NCI-H1930 (cell line): ENCODE measurements around the gene SKA1.

Experiments used
- DNase-seq, 2 experiments: peaks; one replicate each; lab custom pipeline; 2025; lab: John Stamatoyannopoulos, UW

Gene SKA1, protein sequence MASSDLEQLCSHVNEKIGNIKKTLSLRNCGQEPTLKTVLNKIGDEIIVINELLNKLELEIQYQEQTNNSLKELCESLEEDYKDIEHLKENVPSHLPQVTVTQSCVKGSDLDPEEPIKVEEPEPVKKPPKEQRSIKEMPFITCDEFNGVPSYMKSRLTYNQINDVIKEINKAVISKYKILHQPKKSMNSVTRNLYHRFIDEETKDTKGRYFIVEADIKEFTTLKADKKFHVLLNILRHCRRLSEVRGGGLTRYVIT

DNA sequence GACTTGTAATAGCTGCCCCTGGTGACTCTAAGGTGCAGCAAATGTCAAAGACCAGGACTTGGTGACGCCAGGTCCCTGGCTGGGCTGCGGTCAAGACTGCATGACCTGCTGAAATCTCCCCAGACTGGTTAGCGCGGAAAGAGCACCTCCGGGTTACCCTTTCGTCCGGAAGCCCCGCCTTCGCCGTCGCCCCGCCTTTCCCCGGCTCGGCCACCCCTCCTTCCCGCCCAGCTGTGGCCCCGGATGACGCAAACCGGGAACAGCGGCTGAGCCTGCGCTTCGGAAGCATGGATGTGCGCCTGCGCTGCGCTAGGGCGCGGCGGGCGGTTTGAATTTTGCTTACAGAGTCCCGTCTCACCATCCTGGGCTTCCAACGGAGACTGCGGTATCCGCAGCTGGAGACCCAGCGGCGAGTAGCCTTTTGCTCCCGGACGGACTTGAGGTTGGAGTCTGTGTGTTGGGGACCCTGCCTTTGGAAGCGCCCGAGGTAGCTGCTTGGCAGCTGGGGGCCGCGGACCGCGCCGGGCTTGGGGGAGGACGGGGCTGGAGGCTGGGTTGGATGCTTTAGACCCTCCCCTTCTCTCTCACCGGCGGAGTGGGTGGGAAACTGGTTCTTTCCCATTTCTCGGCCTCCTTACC lies at the start of gene SKA1:
Gene SKA1 (plus strand): TSS at position 294 of the 639 bp plus-strand sequence. CDS start 785 bp downstream, outside the sequence.
- peak; percentile 96 for DNase-seq

DNA sequence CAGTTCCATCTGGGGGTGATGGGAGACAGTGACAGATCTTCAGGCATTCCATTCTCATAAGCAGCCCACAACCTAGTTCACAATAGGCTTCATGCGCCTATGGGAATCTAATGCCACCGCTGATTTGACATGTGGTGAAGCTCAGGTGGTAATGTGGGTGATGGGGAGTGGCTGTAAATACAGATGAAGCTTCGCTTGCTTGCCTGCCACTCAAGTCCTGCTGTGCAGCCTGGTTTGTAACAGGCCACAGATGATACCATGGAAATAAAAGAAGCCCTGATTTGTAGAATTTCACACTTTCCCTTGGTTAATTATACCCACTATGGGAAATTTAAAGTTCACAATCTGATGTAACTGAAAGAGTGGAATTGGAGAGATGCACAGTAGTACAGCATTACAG lies 46.9 kb upstream of the SKA1 start:
- DNase-seq, result no peak

DNA sequence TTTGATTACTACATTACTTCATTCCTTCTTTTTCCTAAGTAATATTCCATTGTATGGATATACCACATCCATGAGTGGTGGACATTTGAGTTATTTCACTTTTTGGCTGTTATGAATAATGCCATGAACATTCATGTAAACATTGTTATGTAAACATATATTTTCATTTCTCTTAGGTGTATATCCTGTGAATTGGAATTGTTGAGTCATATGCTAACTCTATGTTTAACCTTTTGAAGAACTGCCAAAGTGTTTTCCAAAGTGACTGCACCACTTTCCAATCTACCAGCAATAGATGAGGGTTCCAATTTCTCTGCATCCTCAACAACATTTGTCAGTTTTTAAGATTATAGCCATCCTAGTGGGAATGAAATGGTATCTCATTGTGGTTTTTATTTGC lies 44.7 kb upstream of the SKA1 start:
- DNase-seq, result no peak

DNA sequence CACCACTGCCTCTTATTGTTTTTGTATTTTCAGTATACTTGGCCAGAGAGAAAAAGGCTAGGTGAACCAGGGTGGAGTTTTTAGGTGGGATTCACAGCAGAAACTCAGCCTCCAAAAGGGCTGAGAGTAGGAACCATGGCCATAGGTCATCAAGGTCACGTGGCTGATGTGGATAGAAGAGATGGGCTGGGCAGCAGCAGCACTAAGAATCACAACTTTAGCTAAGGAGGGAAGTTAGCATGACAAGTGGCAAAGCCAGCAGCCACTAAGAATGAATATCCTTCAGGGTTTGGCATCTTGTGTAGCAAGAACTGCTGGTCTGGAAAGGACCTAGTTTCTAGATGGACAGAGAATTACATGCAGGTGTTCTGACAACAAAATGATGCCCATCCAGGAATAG lies 43.2 kb upstream of the SKA1 start:
- DNase-seq, result no peak

DNA sequence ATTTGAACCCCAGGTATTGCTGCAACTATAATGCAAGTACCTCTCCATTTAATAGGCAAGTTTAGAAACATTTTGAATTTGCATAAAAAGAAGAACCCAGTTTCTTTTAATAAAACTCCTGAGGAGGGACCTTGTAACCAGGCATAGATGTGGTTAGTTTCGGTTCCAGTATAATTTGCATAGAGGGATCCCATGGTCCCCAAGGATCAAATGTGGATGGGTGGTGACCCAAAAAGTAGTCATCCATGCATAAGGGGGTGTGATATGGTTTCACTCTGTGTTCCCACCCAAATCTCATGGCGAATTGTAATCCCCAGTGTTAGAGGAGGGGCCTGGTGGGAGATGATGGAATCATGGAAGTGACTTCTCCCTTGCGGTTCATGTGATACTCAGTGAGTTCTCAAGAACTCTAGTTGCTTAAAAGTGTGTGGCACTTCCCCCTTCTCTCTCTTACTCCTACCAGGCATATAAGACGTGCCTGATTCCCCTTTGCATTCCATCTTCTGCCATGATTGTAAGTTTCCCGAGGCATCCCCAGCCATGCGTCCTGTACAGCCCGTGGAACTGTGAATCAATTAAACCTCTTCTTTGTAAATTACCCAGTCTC lies 40.2 kb upstream of the SKA1 start:
- no peak for DNase-seq

DNA sequence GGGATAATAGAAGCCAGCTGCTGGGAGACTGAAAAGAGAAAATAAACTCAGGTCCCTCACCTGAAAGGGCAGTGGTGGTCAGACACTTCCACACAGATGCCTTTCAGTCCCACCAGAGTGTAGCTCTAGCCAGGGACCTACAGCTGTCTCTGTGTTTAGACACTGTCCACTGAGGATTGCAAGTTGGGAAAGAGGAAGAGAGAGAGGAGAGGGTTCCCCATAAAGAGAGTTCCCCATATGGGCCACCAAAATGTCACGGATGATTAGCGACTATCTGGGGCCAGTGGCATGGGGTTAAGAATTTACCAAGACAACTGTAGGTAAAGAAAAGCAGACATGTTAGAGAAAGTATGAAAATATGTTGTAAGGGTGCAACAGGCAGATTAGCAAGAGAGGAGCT lies 36.7 kb upstream of the SKA1 start:
- DNase-seq, result no peak

DNA sequence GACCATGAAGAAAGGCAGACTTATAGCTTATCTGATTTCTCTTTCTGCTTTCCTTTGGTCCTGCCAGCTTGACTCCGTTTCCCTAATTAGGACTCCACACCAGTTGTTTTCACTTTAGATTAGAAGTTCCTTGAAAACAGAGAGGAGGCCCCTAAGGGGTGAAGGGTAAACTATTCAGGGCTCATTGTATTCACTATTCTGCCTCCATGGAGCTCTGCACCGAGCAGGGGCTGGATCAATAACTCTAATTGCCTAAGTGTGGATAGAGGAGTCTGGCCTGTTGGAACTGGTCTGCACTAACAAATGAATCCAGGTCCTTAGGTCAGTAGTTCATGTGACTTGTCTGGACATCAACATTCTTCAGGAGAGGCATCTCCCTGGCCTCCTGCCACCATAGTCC lies 36.1 kb upstream of the SKA1 start:
- DNase-seq, result no peak

DNA sequence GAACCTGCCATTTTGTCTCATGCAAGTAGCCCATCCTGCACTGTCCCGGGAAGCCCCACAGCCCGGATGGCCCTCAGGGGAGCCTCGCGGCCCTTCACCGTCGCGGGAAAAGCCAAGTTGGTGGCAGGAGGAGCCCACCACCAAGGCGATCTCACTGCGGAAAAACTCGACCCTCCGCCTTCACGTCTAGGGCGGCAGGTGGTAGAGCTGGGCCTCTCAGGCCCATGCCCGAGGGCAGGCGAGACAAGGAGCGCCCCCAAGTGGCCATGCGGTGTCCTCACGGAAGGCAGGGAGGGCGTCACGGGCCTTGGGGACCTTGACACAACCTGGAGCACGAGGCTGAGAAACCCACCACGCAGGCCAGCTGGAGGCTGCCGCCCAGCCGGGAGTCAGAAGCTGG lies 34.8 kb upstream of the SKA1 start:
- DNase-seq, result no peak

DNA sequence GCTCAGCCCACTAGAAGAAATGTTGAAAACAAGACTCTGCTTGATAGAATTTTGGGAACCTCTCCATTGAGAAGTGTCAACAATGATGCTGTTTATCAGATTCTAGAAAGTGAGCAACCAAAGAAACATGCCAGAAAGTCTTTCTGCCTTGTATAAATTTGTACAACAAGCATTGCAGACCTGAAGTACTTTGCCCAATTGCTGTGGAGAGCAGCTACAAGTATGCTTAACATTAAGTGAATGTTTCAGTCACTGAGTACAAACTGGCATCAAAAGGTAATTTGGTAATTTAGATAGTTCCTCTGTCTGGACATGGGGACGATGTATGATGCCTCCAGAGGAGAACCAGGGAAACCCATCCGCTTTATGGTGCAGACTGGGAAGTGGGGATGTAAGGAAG lies 33.4 kb upstream of the SKA1 start:
- no peak for DNase-seq

DNA sequence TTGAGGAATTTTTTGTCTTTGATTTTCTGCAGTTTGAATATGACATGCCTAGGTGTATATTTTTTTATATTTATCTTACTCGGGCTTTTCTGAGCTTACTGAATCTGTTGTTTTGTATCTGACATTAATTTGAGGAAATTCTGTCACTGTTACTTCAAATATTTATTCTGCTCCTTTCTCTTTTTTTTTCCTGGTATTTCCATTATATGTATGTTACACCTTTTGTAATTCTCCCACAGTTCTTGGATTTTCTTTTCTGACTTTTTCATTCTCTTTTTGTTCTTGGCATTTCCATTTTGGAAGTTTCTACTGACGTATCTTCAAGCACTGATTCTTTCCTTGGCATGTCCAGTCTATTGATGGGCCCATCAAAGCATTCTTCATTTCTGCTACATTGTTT lies 24.1 kb upstream of the SKA1 start:
- no peak for DNase-seq

DNA sequence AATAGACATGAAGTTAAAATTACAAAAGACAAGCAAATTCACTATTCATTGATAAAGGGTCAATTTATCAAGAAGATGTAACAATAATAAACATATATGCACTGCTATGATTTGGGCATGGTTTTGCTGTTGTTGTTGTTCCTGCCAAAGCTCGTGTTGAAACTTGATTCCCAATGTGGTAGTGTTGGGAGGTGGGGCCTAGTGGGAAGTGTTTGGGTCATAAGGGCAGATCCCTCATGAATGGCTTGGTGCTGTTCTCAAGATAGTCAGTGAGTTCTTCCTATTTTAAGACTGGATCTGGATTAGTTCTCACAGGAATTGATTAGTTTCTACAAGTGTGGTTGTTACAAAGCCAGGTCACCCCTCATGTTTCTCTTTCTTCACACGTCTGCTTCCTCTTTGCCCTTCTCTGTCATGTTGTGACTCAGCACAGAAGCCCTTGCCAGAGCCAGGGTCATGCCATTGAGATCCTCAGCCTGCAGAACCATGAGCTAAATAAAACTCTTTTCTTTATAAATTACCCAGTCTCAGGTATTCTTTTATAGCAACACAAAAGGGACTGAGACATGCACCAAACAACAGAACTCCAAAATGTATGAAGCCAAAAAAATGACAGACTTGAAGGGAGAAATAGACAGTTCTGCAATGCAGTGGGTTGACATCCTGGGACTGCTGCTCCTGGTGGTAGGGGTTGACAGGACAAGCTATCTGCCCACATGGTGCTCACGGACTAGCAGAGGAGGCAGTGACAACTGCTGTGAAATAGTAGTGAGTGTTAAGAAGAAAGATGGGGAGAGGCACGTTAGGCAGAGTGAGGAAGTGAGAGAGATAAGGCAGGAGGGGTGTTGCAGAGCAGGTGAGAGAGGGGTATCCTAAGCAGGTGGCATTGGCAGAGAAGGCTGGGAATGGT lies 18.6 kb upstream of the SKA1 start:
- DNase-seq, result no peak

DNA sequence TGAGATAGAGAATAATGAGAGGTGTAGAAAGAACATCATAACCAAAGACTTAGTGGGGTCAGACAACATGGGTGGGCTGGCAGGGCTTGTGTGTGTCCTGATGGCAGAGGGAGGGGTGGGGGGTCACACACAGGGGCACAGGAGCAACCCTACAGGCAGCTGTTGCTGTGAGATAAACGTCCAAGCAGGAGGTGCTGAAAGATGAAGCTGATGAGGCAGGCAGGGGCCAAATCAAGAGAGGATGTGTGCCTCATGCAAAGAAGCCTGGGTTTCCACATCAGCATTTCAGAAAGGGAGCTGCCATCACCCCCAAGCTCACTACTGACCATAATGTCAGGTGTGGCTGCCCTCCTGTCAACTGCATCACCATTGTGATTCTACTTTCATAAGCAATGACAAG lies 16.0 kb upstream of the SKA1 start:
- DNase-seq, result no peak

DNA sequence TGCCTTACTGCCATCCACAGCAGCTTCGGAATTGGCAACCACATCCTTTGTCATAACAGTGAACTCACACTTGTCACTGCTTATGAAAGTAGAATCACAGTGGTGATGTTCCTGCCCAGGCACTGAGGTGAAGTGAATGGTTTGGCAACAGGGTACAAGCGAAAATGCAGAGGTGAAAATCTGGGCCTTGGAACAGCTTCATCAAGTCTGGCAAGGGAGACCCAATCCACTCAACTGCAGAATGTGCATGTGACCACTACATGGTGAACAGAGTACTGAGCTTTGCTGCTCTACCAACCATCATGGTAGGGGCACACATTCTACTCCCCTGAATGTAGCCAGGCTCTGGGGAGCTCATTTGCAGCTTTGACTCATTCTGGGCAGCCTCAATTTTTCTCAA lies 15.0 kb upstream of the SKA1 start:
- DNase-seq, result no peak

DNA sequence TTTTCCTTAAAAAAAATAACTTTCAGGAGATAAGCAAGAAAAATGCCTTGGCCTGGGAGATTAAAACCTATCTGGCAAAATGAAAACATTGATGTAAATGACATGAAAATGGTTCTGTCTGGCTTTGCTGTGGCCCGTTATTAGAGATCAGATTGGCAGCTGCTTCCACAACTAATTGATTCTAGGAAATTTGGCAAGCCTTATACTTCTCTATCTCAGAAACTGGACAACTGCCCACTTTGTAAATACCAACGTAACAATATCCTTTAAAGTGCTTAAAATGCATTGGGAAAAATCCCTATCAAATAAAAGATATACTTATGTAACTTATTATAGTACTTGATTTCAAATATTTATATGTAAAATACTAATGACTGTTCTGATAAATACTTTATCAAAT lies 14.2 kb upstream of the SKA1 start:
- no peak for DNase-seq

DNA sequence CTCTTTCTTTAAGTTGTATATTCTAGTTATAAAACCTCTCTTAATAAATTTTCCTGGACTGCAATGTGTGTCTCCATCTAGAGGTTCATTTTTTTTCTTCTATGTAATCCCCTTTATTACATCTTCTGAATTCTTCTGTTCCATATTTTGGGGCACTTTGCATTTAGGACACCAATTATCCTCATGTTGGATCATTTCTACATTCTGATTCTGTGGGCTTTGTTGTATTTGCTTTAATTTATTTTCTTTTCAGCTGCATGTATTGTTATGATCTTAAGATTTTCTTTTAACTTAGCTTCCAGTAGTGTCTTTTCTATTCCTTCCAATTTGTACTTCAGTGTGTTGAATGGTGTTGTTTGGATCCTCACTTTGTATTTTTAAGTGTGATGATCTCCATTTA lies 5.2 kb upstream of the SKA1 start:
- DNase-seq, result no peak

DNA sequence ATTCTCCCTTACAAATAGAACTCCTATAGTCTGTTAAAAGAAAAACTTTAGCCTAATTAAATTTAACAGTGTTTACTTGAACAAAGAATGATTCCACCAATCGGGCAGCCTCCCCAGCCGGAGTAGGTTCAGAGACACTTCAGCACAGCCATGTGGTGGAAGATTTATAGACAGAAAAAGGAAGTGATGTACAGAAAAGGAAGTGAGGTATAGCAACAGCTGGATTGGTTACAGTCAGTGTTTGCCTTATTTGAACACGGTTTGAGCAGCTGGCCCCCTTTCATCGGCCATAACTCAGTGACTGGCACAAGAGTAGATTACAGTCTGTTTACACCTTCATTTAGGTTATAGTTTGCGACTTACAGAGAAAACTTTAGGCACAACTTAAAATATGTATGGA lies 2.1 kb upstream of the SKA1 start:
- DNase-seq, result no peak

DNA sequence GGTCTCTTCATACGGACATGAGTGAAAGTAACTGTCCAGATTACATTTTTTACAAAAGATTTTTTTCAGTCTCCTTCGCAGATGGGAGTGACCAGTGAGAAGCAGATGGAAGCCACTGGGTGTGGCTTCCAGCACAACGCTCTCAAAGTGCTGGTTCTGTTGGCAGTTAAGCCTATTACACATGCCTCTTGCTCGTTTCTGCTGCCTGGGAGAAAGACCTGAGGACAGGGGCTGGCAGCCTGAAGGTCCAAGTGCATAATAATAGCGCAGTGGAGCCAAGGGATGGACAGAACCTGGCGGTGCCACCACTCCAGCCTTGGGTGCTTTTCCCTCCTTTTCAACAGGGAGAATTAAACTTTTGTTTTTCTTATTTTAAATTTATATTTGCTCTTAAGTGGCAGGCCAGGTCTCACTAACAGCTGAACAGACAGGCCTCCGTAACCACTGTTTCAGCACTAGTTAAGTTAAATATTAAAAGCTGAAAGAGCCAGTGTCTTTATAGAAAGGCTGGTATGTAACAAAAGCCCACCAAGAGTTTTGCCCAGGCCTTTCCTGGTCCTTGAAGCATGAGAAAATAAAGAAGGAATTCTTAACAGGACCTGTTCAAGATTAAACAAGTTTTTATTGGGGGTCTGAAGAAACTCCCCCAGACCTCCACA lies 1.2 kb upstream of the SKA1 start:
- no peak for DNase-seq

DNA sequence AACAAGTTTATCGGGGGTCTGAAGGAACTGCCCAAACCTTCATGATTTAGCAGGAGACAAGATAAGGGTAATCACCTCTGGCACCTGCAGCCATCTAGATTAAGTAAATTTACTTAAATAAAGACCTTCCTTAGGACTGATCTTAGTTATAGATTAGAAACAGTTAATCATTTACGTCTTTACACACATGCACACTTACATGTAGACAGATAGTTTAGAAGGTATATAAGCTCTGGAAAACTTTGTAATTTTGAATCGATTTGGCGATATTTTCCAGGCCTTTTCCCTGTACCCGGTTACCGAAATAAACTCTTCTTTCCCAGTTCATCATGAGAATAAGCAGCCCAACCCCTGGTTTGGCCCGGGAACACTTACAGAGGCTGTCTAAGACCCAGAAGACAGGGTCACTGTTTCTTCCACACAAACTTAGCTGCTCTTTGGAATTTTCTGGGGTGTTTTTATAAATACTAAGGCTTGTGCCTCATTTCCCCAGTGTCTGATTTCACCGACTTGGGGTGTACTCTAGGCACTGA lies 560 bp upstream of the SKA1 start:
- no peak for DNase-seq

DNA sequence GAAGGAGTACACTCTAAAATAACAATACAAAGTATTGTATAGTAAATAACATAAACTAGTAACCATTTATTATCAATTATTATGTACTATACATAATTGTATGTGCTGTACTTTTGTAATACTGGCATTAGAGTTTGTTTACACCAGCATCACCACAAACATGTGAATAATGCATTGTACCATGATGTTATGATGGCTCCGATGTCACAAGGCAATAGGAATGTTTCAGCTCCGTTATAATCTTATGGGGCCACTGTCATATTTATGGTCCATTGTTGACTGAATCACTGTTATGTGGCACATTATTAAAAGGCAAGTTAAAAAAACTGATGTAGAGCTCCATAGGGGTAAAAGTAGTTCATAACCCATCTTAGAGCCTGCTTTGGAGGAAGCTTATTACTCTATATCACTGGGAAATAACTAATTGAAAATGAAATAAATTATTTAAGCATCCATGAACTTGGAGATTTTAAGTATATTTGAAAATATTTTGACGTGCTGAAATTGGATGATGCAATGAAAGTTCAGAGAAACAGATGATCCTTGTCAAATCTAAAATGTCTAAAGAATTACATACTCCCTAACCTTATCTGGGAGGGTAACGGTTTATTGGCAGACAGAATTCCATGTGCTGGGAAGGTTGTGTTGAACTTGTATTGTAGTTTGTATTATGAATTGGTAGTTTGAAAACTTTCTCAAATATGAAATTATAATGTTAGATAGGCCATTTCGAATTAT lies 2.4 kb downstream of the SKA1 start:
- no peak for DNase-seq

DNA sequence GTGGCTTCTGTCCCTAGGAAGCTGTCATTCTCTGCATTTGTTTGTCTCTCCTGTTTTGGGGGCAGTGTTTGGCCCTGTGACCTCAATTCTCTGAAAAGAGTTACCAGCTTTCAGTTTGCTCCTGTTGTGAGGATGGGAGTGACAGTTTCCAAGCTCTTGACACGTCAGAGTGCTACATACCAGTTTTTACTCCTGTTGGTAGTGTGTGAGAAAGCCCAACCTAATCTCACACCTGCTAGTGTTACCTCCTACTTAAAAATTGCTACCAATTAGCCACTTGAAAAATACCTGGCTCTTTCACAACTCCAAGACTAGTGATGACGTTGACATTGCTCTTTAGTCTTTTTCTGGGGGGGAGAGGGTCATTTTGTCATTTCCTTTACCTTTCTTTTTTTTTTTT lies 14.1 kb downstream of the SKA1 start:
- no peak for DNase-seq

DNA sequence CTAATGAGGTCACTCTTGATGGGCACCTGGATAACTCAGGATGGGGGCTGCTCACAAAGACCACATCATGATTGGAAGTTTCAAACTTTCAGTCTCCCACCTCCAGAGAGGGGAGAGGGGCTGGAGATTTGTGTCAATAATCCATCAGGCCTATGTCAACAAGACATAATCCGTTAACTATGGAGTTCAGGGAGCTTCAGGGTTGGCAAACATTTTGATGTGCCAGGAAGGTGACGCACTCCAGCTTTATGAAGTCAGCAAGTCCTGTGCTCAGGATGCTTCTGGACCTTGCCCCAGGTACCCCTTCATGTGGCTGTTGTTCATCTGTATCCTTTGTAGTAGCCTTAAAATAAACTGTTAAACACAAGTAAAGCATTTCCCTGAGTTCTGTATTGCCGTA lies 19.0 kb downstream of the SKA1 start:
- no peak for DNase-seq
